GM23248 (cell line): ENCODE results near the gene CHST13. TPM values are rescaled to one million over a fixed set of nuclear protein-coding genes. Genes with fewer than 3 reads are reported as not detected.

Source experiments
- DNase-seq: peaks from one replicate; pipeline ENCODE4 v3.0.0-alpha.2; 2015
- H2AFZ ChIP-seq: fragments of 200-600 bp; sonication (generic); 2 replicates; pipeline ENCODE4 v1.6.1; 2016; ENCODE audit warnings: antibody characterized with exemption
- H3F3A ChIP-seq: fragments of 200-600 bp; sonication (generic); 2 replicates; pipeline ENCODE4 v1.6.1; 2016; ENCODE audit warnings: mild to moderate bottlenecking, antibody characterized with exemption, mixed run types; ENCODE audit not compliant: insufficient read depth
- H3K27ac ChIP-seq: fragments of 200-600 bp; sonication (generic); 2 replicates; pipeline ENCODE4 v1.5.1; 2016; ENCODE audit warnings: mild to moderate bottlenecking
- H3K27me3 ChIP-seq: fragments of 200-600 bp; sonication (generic); replicated peaks from 2 replicates; pipeline ENCODE4 v1.6.1; 2016; ENCODE audit warnings: mild to moderate bottlenecking; ENCODE audit not compliant: insufficient read depth
- H3K36me3 ChIP-seq: fragments of 200-600 bp; sonication (generic); 2 replicates; pipeline ENCODE4 v1.6.1; 2016; ENCODE audit warnings: low read depth, mild to moderate bottlenecking
- H3K4me1 ChIP-seq: fragments of 200-600 bp; sonication (generic); 2 replicates; pipeline ENCODE4 v1.6.1; 2016; ENCODE audit warnings: mild to moderate bottlenecking; ENCODE audit not compliant: insufficient read depth
- H3K4me2 ChIP-seq: fragments of 200-600 bp; sonication (generic); one replicate; pipeline ENCODE4 v1.6.1; 2016; ENCODE audit warnings: mild to moderate bottlenecking; ENCODE audit not compliant: unreplicated experiment
- H3K4me3 ChIP-seq: fragments of 200-600 bp; sonication (generic); 2 replicates; pipeline ENCODE4 v1.5.1; 2016; ENCODE audit warnings: mild to moderate bottlenecking
- H3K79me2 ChIP-seq: fragments of 200-600 bp; sonication (generic); 2 replicates; pipeline ENCODE4 v1.6.1; 2016; ENCODE audit warnings: mild to moderate bottlenecking; ENCODE audit not compliant: insufficient read depth
- H3K9ac ChIP-seq: fragments of 200-600 bp; sonication (generic); 2 replicates; pipeline ENCODE4 v1.6.1; 2016; ENCODE audit warnings: mild to moderate bottlenecking
- H3K9me2 ChIP-seq: fragments of 200-600 bp; sonication (generic); 2 replicates; pipeline ENCODE4 v1.6.1; 2016; ENCODE audit warnings: mixed run types, mild to moderate bottlenecking, moderate library complexity; ENCODE audit not compliant: insufficient read depth
- H3K9me3 ChIP-seq: fragments of 200-600 bp; sonication (generic); one replicate; pipeline ENCODE4 v1.6.1; 2017; ENCODE audit warnings: low read depth
- H4K20me1 ChIP-seq: fragments of 200-600 bp; sonication (generic); 2 replicates; pipeline ENCODE4 v1.6.0; 2016; ENCODE audit not compliant: insufficient read depth
- EZH2 ChIP-seq: fragments of 200-600 bp; sonication (generic); IDR thresholded peaks from 2 replicates; pipeline ENCODE4 v1.6.1; 2018; ENCODE audit warnings: antibody characterized with exemption, mild to moderate bottlenecking; ENCODE audit not compliant: insufficient read depth, poor library complexity, severe bottlenecking
- EZH2phosphoT487 ChIP-seq: fragments of 200-600 bp; sonication (generic); IDR thresholded peaks from 2 replicates; pipeline ENCODE4 v1.6.1; 2018; ENCODE audit warnings: antibody characterized with exemption, moderate library complexity, mild to moderate bottlenecking, low read depth; ENCODE audit not compliant: insufficient read depth
- WGBS, 2 experiments: methylation state at CpG; one replicate each; pipeline ENCODE4 v1.1.6; 2015 to 2017; ENCODE audit warnings: low lambda C conversion rate in 2 of 2, low coverage in 1 of 2; ENCODE audit errors: missing lambda C conversion rate in 2 of 2; 5-methylcytosine and 5-hydroxymethylcytosine counted together
- in situ Hi-C: fragments of 300-500 bp; cut with MboI; formaldehyde crosslinking; loops from 2 replicates; pipeline ENCODE4 v1.15.0; 2020
- polyA plus RNA-seq: library from polyadenylated mRNA; unstranded; fragments of >200 nt; fragmentation: Nextera tagmentation; extraction: Ambion mirVana; gene quantifications from 2 replicates; pipeline ENCODE4 v1.2.1, GENCODE V29; 2016
- total RNA-seq: library from RNA; depleted of rRNA; stranded (reverse); fragments of >200 nt; shearing (Covaris generic); gene quantifications from 2 replicates; pipeline ENCODE4 v1.2.3, GENCODE V29; 2014

Gene CHST13
- total and polyA plus RNA-seq, 2 experiments from 2014 or later: 0.11 TPM; not detected in 1

GRCh38 chr3:126555795-126556636, 32.1 kb downstream of the CHST13 start:
- no peak for TF ChIP-seq EZH2phosphoT487
- TF ChIP-seq EZH2: no peak

GRCh38 chr3:126556637-126557414, 32.9 kb downstream of the CHST13 start:
- no peaks in the 10 kb centered on the region for H3K4me1 ChIP-seq
- DNase-seq: no peak
- no peaks in the 10 kb centered on the region for H3K36me3 ChIP-seq
- no peaks in the 10 kb centered on the region for H3F3A ChIP-seq
- H3K27me3 ChIP-seq: peaks cover 3% of the 10 kb centered on the region; the same call in 1 of the 2 replicates
- no peaks in the 10 kb centered on the region for H3K9me3 ChIP-seq
- no peaks in the 10 kb centered on the region for H4K20me1 ChIP-seq
- H3K79me2 ChIP-seq: no peaks in the 10 kb centered on the region
- no peak overlapping the region for H3K4me2 ChIP-seq
- H3K9ac ChIP-seq: no peak overlapping the region
- H3K4me3 ChIP-seq: no peak overlapping the region
- TF ChIP-seq EZH2: no peak
- TF ChIP-seq EZH2phosphoT487: no peak
- H2AFZ ChIP-seq: no peak overlapping the region
- WGBS, 2 experiments: 73 to 79% methylated on average over 8 of the region's 8 CpGs
- H3K9me2 ChIP-seq: no peaks in the 10 kb centered on the region
- no peak overlapping the region for H3K27ac ChIP-seq
- in situ Hi-C loops: no loop called here

More at GRCh38 chr3:126555795-126556636, 32.1 kb downstream of the CHST13 start:
- Histone ChIP-seq H3K27ac (no peak overlapping the region), H3K9ac (no peak overlapping the region), H3K79me2 (no peaks in the 10 kb centered on the region), H3F3A (no peaks in the 10 kb centered on the region), H3K4me1 (no peaks in the 10 kb centered on the region), H3K4me3 (no peak overlapping the region), H3K27me3 (no peaks in the 10 kb centered on the region; the same call in 1 of the 2 replicates), H4K20me1 (no peaks in the 10 kb centered on the region), H3K9me2 (no peaks in the 10 kb centered on the region), H3K9me3 (no peaks in the 10 kb centered on the region), H3K4me2 (no peak overlapping the region), H2AFZ (no peak overlapping the region), H3K36me3 (no peaks in the 10 kb centered on the region)
- in situ Hi-C loops: no loop called here
- DNase-seq: no peak
- 60 to 68% methylated on average over 10 of the region's 10 CpGs for WGBS, 2 experiments

GRCh38 chr3:126557415-126557745, 33.4 kb downstream of the CHST13 start:
- Histone ChIP-seq H3F3A (no peaks in the 10 kb centered on the region), H3K36me3 (no peaks in the 10 kb centered on the region), H3K79me2 (no peaks in the 10 kb centered on the region), H3K27me3 (peaks cover 8% of the 10 kb centered on the region), H3K9ac (no peak overlapping the region), H3K9me2 (no peaks in the 10 kb centered on the region), H3K4me2 (no peak overlapping the region), H3K4me3 (no peak overlapping the region), H3K9me3 (no peaks in the 10 kb centered on the region), H2AFZ (no peak overlapping the region), H4K20me1 (no peaks in the 10 kb centered on the region), H3K4me1 (no peaks in the 10 kb centered on the region), H3K27ac (no peak overlapping the region)
- WGBS, 2 experiments: 83 to 87% methylated on average over 10 to 11 of the region's 11 CpGs
- TF ChIP-seq EZH2 (no peak), EZH2phosphoT487 (no peak)
- in situ Hi-C loops: no loop called here
- no peak for DNase-seq

GRCh38 chr3:126557761-126558160, 33.8 kb downstream of the CHST13 start:
- no peaks in the 10 kb centered on the region for H3F3A ChIP-seq
- no peaks in the 10 kb centered on the region for H3K79me2 ChIP-seq
- H3K9ac ChIP-seq: no peak overlapping the region
- 62 to 63% methylated on average over 6 of the region's 6 CpGs for WGBS, 2 experiments
- no peaks in the 10 kb centered on the region for H3K9me2 ChIP-seq
- TF ChIP-seq EZH2phosphoT487: no peak
- TF ChIP-seq EZH2: no peak
- H3K4me1 ChIP-seq: no peaks in the 10 kb centered on the region
- no peak overlapping the region for H3K27ac ChIP-seq
- H3K4me3 ChIP-seq: no peak overlapping the region
- H3K4me2 ChIP-seq: no peak overlapping the region
- in situ Hi-C loops: no loop called here
- H3K36me3 ChIP-seq: no peaks in the 10 kb centered on the region
- no peaks in the 10 kb centered on the region for H4K20me1 ChIP-seq
- H3K9me3 ChIP-seq: no peaks in the 10 kb centered on the region
- DNase-seq: peak; percentile 23
- no peak overlapping the region for H2AFZ ChIP-seq
- H3K27me3 ChIP-seq: peaks cover 12% of the 10 kb centered on the region
